Measurements from ENCODE around the gene THAP11. TPM values are rescaled to one million over a fixed set of nuclear protein-coding genes. Genes with fewer than 3 reads are reported as not detected.

The THAP11 gene
- total RNA-seq, 2 experiments from 2014 or later: 37.5 to 41.7 TPM

- Mint-ChIP-seq H3K4me3 (no peak overlapping the region), H3K9me3 (no peaks in the 10 kb centered on the region), H3K27ac (no peak overlapping the region), H3K27me3 (no peaks in the 10 kb centered on the region), H3K36me3 (ENCODE audit: low read depth) (peaks cover 45% of the 10 kb centered on the region), H3K4me1 (no peaks in the 10 kb centered on the region)
- ChIA-PET CTCF (interaction anchor here (0.6 to 3.7 kb wide), 16 partner anchors 10 to 192 kb away, joined by 3 to 24 read pairs (median 5); partner anchors contain the start of genes PSKH1 and PSMB10), POLR2A (interaction anchor here (0.6 kb wide), 1 partner anchor 373 kb away, joined by 4 read pairs; no protein-coding TSS in a partner anchor)
- DNase-seq: no peak
Observed at GRCh38 chr16:67882374-67883145, 40.4 kb downstream of the THAP11 start.

GRCh38 chr16:67883146-67883871 lies 41.2 kb downstream of the THAP11 start:
- CTCF ChIA-PET: interaction anchor here (0.6 to 3.7 kb wide), 31 partner anchors 8 to 330 kb away, joined by 3 to 24 read pairs (median 4); partner anchors contain the start of gene PSKH1
- Mint-ChIP-seq H3K36me3 (ENCODE audit: low read depth) (peaks cover 40% of the 10 kb centered on the region), H3K27me3 (no peaks in the 10 kb centered on the region), H3K27ac (no peak overlapping the region), H3K9me3 (no peaks in the 10 kb centered on the region), H3K4me1 (no peaks in the 10 kb centered on the region), H3K4me3 (no peak overlapping the region)
- POLR2A ChIA-PET: interaction anchor here (0.6 to 1.0 kb wide), 2 partner anchors 47 to 120 kb away, joined by 3 to 4 read pairs; no protein-coding TSS in a partner anchor
- DNase-seq: no peak

- POLR2A ChIA-PET: interaction anchor here (0.6 to 1.0 kb wide), 2 partner anchors 46 to 119 kb away, joined by 3 to 4 read pairs; no protein-coding TSS in a partner anchor
Observed at GRCh38 chr16:67883872-67884261, 41.7 kb downstream of the THAP11 start.

GRCh38 chr16:67884684-67885083 lies 42.6 kb downstream of the THAP11 start, which contains the start of gene NRN1L:
Gene NRN1L (plus strand): TSS chr16:67884885. CDS start chr16:67884904, 19 bp downstream.
- no peak within 1 kb of the TSS for H3K27ac Mint-ChIP-seq

More at GRCh38 chr16:67883872-67884261, 41.7 kb downstream of the THAP11 start:
- Mint-ChIP-seq H3K27me3 (no peaks in the 10 kb centered on the region), H3K9me3 (no peaks in the 10 kb centered on the region), H3K4me3 (no peak overlapping the region), H3K4me1 (no peaks in the 10 kb centered on the region), H3K27ac (no peak overlapping the region), H3K36me3 (ENCODE audit: low read depth) (peaks cover 36% of the 10 kb centered on the region)
- DNase-seq: peak; percentile 69
- CTCF ChIA-PET: interaction anchor here (0.6 to 3.7 kb wide), 30 partner anchors 9 to 329 kb away, joined by 3 to 24 read pairs (median 4); partner anchors contain the start of gene PSKH1

GRCh38 chr16:67885545-67885944 lies 43.4 kb downstream of the THAP11 start:
- CTCF ChIA-PET: interaction anchor here (0.7 to 1.6 kb wide), 6 partner anchors 29 to 155 kb away, joined by 3 to 5 read pairs (median 4); no protein-coding TSS in a partner anchor
- Mint-ChIP-seq H3K4me1 (no peaks in the 10 kb centered on the region), H3K27ac (no peak overlapping the region), H3K9me3 (no peaks in the 10 kb centered on the region), H3K36me3 (ENCODE audit: low read depth) (peaks cover 24% of the 10 kb centered on the region), H3K27me3 (no peaks in the 10 kb centered on the region), H3K4me3 (no peak overlapping the region)
- no peak for DNase-seq
- POLR2A ChIA-PET: no interaction called here

More at GRCh38 chr16:67884684-67885083, 42.6 kb downstream of the THAP11 start, which contains the start of gene NRN1L:
- no peaks in the 10 kb centered on the region for H3K4me1 Mint-ChIP-seq
- no peak within 1 kb of the TSS for H3K4me3 Mint-ChIP-seq
- no peaks in the 10 kb centered on the region for H3K9me3 Mint-ChIP-seq
- CTCF ChIA-PET: interaction anchor here (0.9 to 3.7 kb wide), 14 partner anchors 8 to 71 kb away, joined by 3 to 24 read pairs (median 5); partner anchors contain the start of gene PSKH1
- POLR2A ChIA-PET: no interaction called here
- no peaks in the 10 kb centered on the region for H3K27me3 Mint-ChIP-seq
- DNase-seq: no peak
- H3K36me3 Mint-ChIP-seq (ENCODE audit: low read depth): peaks cover 28% of the 10 kb centered on the region

GRCh38 chr16:67885976-67886375 lies 43.9 kb downstream of the THAP11 start:
- H3K27me3 Mint-ChIP-seq: no peaks in the 10 kb centered on the region
- H3K4me3 Mint-ChIP-seq: no peak overlapping the region
- CTCF ChIA-PET: interaction anchor here (0.7 to 1.6 kb wide), 7 partner anchors 29 to 155 kb away, joined by 3 to 5 read pairs (median 4); no protein-coding TSS in a partner anchor
- POLR2A ChIA-PET: no interaction called here
- H3K4me1 Mint-ChIP-seq: no peaks in the 10 kb centered on the region
- DNase-seq: no peak
- H3K27ac Mint-ChIP-seq: no peak overlapping the region
- no peaks in the 10 kb centered on the region for H3K9me3 Mint-ChIP-seq
- peaks cover 24% of the 10 kb centered on the region for H3K36me3 Mint-ChIP-seq (ENCODE audit: low read depth)

- DNase-seq: no peak
- Mint-ChIP-seq H3K9me3 (no peaks in the 10 kb centered on the region), H3K36me3 (ENCODE audit: low read depth) (peaks cover 24% of the 10 kb centered on the region), H3K4me3 (no peak overlapping the region), H3K4me1 (no peaks in the 10 kb centered on the region), H3K27ac (peak overlapping the region; percentile 14), H3K27me3 (no peaks in the 10 kb centered on the region)
- CTCF ChIA-PET: interaction anchor here (0.7 to 1.6 kb wide), 7 partner anchors 28 to 154 kb away, joined by 3 to 5 read pairs (median 4); no protein-coding TSS in a partner anchor
- POLR2A ChIA-PET: no interaction called here
Observed at GRCh38 chr16:67886387-67886786, 44.3 kb downstream of the THAP11 start.

GRCh38 chr16:67888331-67888730 lies 46.2 kb downstream of the THAP11 start:
- H3K9me3 Mint-ChIP-seq: no peaks in the 10 kb centered on the region
- H3K27ac Mint-ChIP-seq: no peak overlapping the region
- POLR2A ChIA-PET: no interaction called here

GRCh38 chr16:67892375-67892774 lies 50.3 kb downstream of the THAP11 start:
- no peaks in the 10 kb centered on the region for H3K9me3 Mint-ChIP-seq
- DNase-seq: no peak
- no peaks in the 10 kb centered on the region for H3K36me3 Mint-ChIP-seq (ENCODE audit: low read depth)
- peak overlapping the region; percentile 92 for H3K4me3 Mint-ChIP-seq
- H3K4me1 Mint-ChIP-seq: peaks cover 29% of the 10 kb centered on the region
- H3K27ac Mint-ChIP-seq: peak overlapping the region; percentile 87
- CTCF ChIA-PET: interaction anchor here (0.7 to 3.8 kb wide), 6 partner anchors 9 to 547 kb away, joined by 3 to 24 read pairs (median 6); partner anchors contain the start of genes NRN1L, RANBP10 and TSNAXIP1
- POLR2A ChIA-PET: interaction anchor here (1.7 kb wide), 1 partner anchor 43 kb away, joined by 6 read pairs; no protein-coding TSS in a partner anchor
- no peaks in the 10 kb centered on the region for H3K27me3 Mint-ChIP-seq

More at GRCh38 chr16:67888331-67888730, 46.2 kb downstream of the THAP11 start:
- no peaks in the 10 kb centered on the region for H3K27me3 Mint-ChIP-seq
- peaks cover 14% of the 10 kb centered on the region for H3K36me3 Mint-ChIP-seq (ENCODE audit: low read depth)
- H3K4me3 Mint-ChIP-seq: no peak overlapping the region
- CTCF ChIA-PET: interaction anchor here (1.3 to 2.2 kb wide), 2 partner anchors 9 to 367 kb away, joined by 3 to 4 read pairs; no protein-coding TSS in a partner anchor
- no peak for DNase-seq
- H3K4me1 Mint-ChIP-seq: peaks cover 8% of the 10 kb centered on the region

- peak; percentile 95 for DNase-seq
- H3K27ac Mint-ChIP-seq: peak within 1 kb of the TSS; percentile 99
- H3K4me3 Mint-ChIP-seq: peak within 1 kb of the TSS; percentile 92
- no peaks in the 10 kb centered on the region for H3K9me3 Mint-ChIP-seq
- H3K36me3 Mint-ChIP-seq (ENCODE audit: low read depth): no peaks in the 10 kb centered on the region
- no peaks in the 10 kb centered on the region for H3K27me3 Mint-ChIP-seq
- CTCF ChIA-PET: interaction anchor here (0.9 to 3.8 kb wide), 5 partner anchors 10 to 87 kb away, joined by 3 to 24 read pairs (median 10); partner anchors contain the start of genes NRN1L, RANBP10 and TSNAXIP1
- peaks cover 29% of the 10 kb centered on the region for H3K4me1 Mint-ChIP-seq
- POLR2A ChIA-PET: interaction anchor here (0.6 to 1.7 kb wide), 3 partner anchors 42 to 184 kb away, joined by 3 to 6 read pairs (median 3); no protein-coding TSS in a partner anchor
Observed at GRCh38 chr16:67892899-67893742, 51.0 kb downstream of the THAP11 start, which contains the start of gene PSKH1. Gene PSKH1 (plus strand): TSS chr16:67893254. CDS start chr16:67908750, 15,496 bp downstream.

Measured in activated CD4-positive, alpha-beta T cell treated with anti-CD3 and anti-CD28 coated beads, Interleukin-2, amount 10 ng/mL, durations not matched to agents 7 days and 5 days (primary cell).